Kidney capillary endothelial cell (primary cell): ENCODE measurements around the gene GAS6.
"Not testable (repeated sequence)": the region's sequence is repeated elsewhere in the genome, so short reads cannot be mapped to it uniquely, and the experiment has no call there.

Experiments used
- DNase-seq: peaks from one replicate; pipeline ENCODE4 v3.0.0-alpha.2; 2018; ENCODE audit warnings: low spot score

Gene GAS6

DNA sequence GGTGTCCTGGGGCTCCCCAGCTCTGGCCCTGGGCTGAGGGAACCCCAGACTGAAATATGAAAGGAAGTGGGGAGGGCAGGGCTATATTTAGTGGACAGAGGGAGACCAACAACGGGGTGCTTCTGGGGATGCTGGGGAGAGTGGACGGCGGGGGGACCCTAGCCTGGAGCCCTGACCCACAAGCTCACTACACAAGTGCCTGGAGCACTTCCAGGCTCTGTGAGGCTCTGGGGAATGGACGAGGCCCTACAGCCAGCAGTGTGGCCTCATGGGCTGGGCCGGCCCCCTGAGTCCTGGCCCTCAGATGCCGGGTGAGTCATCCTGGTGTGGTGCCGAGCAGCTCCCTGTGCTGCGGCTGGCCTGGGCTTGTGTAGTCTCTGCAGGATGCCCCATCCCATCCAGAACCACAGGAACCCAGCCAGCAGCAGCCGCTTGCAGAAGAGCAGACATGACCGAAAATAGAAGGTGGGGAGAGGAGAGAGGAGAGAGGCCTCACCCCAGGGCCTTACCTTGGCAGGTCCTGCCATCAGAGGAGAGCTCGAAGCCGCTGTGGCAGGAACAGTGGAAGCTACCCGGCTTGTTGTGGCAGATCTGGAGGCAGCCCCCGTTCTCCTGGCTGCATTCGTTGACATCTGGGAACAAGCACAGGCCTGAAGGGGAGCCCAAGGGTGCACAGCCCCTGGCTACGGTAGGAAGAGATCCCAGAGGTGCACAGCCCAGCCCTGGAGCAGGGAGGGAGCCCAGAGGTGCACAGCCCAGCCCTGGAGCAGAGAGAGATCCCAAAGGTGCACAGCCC, 26.1 kb downstream of the GAS6 start:
- peak; percentile 84 for DNase-seq

- no peak for DNase-seq
These were observed 26.9 kb downstream of the GAS6 start for GRCh38 chr13:113836768-113837559.

DNA sequence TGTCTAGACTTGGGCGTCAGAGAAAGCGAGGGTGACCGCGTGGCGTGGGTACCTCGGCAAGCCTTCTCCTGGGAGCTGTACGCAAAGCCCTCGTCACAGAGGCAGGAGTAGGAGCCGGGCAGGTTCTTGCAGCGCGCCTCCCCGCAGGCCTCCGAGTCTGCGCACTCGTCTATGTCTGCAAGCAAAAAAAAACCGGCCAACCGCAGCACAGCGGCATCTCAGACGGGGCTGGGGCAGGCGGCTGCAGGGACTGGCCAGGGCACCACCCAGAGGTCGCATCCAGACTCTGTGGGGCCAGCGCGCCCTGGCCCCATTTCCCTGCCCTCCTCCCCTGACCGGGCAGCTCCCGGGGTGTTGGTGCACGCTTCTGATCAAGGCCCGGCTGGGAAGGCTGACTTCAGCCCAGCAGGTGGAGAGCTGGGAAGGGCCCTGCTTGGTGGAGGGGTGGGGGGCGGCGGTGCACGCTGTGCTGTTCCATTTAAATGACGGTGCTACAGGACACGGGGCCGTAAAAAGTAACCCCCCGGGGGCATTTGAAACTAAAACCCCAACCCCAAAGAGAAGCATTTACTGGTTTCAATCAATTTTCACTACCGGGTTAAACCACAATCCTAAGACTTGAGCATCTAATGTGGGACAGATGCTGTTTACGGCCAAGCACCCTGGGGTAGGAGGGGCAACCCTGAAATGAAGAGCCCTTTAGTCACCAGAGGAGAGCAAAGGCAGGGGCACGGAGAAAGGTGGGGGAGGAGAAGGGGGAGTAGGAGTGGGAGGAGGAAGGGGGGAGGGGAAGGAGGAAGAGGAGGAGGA, 28.2 kb downstream of the GAS6 start:
- DNase-seq: no peak

DNA sequence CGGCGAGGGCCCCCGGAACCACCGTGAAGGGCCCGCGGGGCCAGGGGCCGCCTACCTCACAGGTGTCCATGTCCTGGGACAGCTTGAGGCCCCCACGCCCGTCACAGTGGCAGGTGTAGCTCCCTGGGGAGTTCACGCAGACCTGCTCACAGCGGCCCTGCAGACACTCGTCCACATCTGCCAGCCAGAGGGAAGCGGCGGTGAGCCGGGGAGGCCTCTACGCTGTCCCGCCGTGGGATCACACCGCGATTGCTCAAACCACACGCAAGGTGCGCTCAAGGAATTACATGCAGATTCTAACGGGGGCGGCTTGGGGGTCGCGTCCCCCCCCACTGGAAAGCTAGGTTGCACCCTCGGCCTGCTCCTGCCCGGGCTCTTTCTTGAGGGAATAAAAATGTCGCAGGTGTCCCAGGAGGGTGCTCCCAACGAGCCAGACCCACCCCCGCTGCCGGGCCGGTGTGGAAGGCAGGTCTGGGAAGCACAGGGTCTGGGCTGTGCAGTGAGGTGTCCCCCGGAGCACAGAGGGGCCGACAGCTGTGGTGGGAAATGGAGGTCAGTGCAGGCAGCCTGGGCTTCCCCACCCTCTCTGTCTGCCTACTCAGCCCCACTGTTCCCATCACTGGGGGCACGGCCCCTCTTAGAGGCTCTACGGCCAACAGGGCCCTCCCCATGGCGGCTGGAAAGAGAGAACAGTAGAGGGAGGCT, 29.2 kb downstream of the GAS6 start:
- no peak for DNase-seq

DNA sequence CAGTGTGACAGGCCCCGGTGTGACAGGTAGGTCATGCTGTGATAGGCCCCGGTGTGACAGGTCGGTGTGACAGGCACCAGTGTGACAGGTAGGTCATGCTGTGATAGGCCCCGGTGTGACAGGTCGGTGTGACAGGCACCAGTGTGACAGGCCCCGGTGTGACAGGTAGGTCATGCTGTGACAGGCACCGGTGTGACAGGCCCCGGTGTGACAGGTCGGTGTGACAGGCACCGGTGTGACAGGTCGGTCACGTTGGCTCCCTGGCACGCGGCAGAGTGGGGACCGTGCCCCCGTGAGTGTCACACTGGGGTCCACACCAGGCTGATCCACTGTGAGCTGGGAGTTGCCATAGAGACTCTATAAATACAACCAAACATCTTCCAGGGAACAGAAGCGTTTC, 29.9 kb downstream of the GAS6 start:
- not testable (repeated sequence) for DNase-seq

GRCh38 chr13:113833111-113833830, 30.6 kb downstream of the GAS6 start:
- no peak for DNase-seq

- no peak for DNase-seq
These were observed 31.2 kb downstream of the GAS6 start for GRCh38 chr13:113832631-113833030.

DNA sequence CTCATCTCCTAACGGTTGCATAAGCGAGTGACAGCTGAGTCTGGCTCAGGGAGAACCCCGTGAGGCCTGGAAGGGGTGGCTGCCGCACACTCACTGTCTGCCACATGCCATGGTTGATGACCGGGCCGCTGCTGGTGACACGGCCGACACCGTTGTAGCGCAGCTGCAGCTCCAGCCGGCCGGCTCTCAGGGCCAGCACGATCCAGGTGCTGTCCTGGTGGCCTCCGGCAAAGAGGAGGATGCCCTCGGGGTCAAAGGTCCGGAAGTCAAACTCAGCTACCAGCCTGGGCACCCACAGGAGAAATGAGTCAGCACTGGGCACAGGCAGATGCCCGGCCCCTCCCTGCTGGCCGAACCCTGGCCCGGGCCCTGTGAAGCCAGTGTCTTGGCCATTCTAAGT, 31.7 kb downstream of the GAS6 start:
- no peak for DNase-seq

DNA sequence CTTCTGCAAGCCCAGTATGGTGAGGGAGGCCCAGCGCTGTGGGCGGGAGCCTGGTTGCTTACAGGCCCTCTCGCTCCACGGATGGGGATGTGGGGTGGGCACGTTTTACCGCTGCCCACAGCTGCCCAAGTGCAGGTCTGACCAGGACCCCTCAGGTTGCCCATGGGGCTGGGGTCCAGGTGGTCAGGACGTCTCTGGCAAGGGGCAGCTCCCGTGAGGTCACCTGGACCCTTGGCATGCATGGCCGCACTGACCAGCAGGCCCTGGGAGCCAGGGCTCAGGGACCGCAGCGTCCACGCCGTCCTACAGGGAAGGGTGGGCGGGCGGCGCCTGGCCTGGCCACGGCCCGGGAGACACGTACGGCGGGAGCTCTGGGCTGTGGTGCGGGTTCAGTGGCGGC, 32.8 kb downstream of the GAS6 start:
- no peak for DNase-seq

GRCh38 chr13:113830426-113830950, 33.4 kb downstream of the GAS6 start:
- not testable (repeated sequence) for DNase-seq

GRCh38 chr13:113828282-113828825, 35.5 kb downstream of the GAS6 start:
- DNase-seq: no peak

- no peak for DNase-seq
These were observed 36.9 kb downstream of the GAS6 start for GRCh38 chr13:113827021-113827420.

- DNase-seq: not testable (repeated sequence)
These were observed 37.4 kb downstream of the GAS6 start for GRCh38 chr13:113826446-113826845.

- no peak for DNase-seq
These were observed 38.0 kb downstream of the GAS6 start for GRCh38 chr13:113825841-113826240.

DNA sequence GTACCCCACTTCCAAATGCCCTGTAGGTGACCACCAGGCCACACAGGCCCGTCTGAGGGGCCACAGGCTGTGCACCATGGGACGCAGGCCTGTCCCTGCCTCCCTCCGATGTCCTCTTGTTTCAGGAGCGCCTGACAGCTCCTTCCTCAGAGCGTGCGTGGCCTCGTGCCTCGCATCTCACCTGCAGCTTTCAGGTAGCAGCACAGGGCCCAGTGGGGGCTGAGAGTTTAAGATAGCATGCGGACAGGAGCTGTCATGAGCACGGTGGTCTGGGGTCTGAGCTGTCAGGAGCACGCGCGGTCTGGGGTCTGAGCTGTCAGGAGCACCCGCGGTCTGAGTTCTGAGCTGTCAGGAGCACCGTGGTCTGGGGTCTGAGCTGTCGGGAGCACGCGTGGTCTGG, 40.1 kb downstream of the GAS6 start:
- no peak for DNase-seq

GRCh38 chr13:113822956-113823744, 40.7 kb downstream of the GAS6 start:
- no peak for DNase-seq

GRCh38 chr13:113822266-113822665, 41.6 kb downstream of the GAS6 start:
- DNase-seq: no peak

DNA sequence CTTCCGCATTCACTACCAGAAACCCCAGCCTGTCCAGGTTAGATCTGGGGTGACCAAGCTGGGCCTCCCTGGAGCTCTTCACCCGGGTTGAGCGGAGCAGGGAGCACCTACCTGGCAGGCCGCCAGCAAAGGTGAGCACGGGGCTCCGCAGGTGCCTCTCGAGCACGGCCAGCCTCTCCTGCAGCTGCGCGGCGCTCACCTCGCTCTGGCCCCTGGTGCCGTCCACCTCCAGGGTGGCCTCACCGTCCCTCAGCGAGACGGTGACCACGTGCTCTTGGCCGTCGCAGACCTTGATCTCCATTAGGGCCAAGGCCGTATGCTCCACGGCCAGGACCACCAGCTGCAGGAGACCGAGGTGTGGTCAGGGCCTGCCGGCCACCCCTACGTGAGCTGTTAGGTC, 42.0 kb downstream of the GAS6 start:
- DNase-seq: no peak

DNA sequence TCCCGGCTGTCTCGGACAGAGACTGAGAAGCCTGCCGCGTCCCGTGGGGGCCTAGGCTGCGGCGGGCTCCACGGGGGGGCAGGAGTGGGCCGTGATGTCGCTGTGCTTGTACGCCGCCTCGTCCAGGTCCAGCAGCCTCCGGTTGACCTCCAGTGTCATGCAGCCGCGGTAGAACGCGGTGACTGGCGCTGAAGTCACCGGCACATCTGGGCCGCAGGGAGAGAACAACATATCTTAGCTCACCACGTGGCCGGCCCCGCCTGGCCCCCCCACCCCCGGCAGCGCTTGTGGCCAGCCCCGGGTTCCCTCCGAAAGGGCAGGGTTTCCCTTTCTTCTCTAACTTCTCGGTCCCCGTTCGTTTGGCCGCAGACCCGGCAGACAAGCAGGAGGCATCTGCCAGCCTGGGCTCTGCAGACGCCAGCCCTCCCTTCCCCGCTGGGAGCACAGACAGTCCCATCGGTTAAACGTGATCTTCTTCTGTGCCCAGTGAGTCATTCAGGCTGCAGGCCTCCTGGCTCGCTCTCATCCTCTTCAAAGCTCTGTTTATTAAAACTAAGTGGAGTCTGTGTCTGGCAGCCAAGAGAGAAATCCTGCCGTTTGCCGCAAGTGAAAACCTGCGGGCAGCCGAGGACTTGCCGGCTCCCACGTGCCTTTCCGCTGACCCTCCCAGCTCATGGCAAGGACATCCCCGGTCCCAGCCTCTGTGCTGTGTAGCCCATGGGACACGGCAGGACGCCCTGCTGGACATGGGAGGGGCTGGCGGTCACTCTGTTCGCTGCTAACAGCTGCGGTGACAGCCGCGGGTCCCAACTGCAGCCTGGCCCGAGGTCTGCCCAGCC, 42.8 kb downstream of the GAS6 start:
- peak; percentile 84 for DNase-seq
